Panc1 (cell line): Measurements from ENCODE around the gene ADCY3.

Experiments used
- CTCF ChIP-seq: fragments of 450-650 bp; IDR thresholded peaks from 2 replicates; pipeline ENCODE4 v1.5.1; 2017; ENCODE audit warnings: mild to moderate bottlenecking
- POLR2AphosphoS5 ChIP-seq: IDR thresholded peaks from 2 replicates; pipeline ENCODE4 v1.6.1; 2012; ENCODE audit warnings: mild to moderate bottlenecking, low read depth, low read length, moderate library complexity
- REST ChIP-seq, 2 experiments: IDR thresholded peaks; 2 replicates each; pipeline ENCODE4 v1.6.1; 2011 to 2012; ENCODE audit warnings: low read depth in 2 of 2, control low read depth in 1 of 2, low read length in 1 of 2, mild to moderate bottlenecking in 1 of 2, moderate library complexity in 1 of 2; ENCODE audit not compliant: insufficient read depth in 1 of 2
- SIN3A ChIP-seq: IDR thresholded peaks from 2 replicates; pipeline ENCODE4 v1.6.1; 2012; ENCODE audit warnings: low read depth, mild to moderate bottlenecking, low read length, moderate library complexity, borderline replicate concordance; ENCODE audit not compliant: insufficient read depth

- TF ChIP-seq CTCF (no peak), POLR2AphosphoS5 (no peak), REST (IDR thresholded peaks at IDR 0.05; ENCODE audit: insufficient read depth in 1 of 2, low read depth in 2 of 2, low read length in 1 of 2) (no peak), SIN3A (no peak)
These were observed 103.2 kb downstream of the ADCY3 start for GRCh38 chr2:24816884-24817283.
